NCI-H510A (cell line): ENCODE measurements around the gene MAGEA11.
"Not testable (repeated sequence)": the region's sequence is repeated elsewhere in the genome, so short reads cannot be mapped to it uniquely, and the experiment has no call there.

Source experiments
- DNase-seq: peaks from one replicate; lab custom pipeline; 2025; lab: John Stamatoyannopoulos, UW

The MAGEA11 gene

DNA sequence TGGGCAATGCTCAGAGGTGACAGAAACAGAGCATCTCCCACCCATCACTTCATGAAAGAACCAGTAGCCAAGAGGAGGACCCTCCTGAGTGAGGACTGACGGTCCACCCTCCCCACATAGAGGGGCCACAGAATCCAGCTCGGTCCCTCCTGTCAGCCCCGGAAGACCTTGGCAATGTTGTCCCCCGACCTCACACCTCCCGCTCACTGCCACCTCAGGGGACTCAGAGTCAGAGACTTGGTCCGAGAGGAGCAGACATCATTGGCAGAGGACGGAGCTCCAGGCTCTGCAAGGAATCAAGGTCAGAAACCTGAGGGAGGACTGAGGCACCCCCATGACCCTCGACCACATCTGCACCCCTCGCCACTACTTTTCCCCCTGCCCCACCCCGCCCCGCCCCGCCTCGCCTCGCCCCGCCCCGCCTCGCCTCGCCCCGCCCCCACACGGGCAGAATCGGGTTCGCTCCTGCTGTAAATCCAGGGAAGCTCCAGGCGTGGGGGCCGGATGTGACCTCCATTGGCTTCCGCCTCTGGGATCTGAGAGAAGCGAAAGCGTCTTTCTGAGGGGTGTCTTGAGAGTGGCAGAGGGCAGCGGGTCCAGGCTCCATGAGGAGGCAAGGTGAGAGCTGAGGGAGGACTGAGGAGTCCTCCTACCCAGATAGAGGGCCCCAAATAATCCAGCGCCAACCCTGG lies at the start of gene MAGEA11:
TSS of gene MAGEA11 (plus strand) at position 516 of the 692 bp plus-strand sequence. CDS start 1,100 bp downstream, outside the sequence.
- no peak for DNase-seq

GRCh38 chrX:149675088-149675487 lies 36.8 kb upstream of the MAGEA11 start:
- not testable (repeated sequence) for DNase-seq

- not testable (repeated sequence) for DNase-seq
These were observed 36.3 kb upstream of the MAGEA11 start for GRCh38 chrX:149675554-149675953.

GRCh38 chrX:149679164-149679678 lies 32.6 kb upstream of the MAGEA11 start:
- not testable (repeated sequence) for DNase-seq

- no peak for DNase-seq
These were observed 30.7 kb upstream of the MAGEA11 start for GRCh38 chrX:149681182-149681581.

GRCh38 chrX:149682031-149682430 lies 29.8 kb upstream of the MAGEA11 start:
- DNase-seq = no peak

DNA sequence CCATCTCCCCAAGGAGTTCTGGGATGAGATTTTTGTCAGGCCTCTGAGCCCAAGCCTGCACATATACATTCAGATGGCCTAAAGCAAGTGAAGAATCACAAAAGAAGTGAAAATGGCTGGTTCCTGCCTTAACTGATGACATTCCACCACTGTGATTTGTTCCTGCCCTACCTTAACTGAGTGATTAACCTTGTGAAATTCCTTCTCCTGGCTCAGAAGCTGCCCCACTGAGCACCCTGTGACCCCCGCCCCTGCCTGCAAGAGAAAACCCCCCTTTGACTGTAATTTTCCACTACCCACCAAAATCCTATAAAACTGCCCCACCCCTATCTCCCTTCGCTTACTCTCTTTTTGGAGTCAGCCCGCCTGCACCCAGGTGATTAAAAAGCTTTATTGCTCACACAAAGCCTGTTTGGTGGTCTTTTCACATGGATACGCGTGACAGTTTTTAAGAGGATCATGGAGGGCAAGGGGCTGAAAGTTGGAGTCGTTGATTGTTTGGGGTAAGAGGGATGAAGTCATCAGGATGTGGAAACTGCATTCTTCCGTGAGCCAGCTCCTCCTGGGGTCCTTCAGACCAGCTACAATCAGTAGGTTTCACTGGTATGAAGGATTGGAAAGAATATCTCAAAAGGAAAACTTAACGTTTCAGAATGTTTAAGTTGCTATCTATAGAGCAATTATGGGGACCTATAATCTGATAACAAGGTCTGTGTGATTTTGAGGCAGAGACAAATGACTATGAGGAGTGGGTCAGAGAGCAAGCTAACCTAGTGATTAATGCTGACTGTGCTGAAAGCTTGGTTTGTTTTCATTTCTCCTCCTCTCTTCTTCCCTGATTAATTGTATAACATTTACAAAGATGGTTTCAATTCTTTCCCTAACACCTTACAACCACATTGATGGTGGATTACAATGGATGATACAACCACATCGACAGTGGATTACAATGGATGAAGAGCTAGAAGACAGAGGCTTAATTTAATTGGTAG lies 28.6 kb upstream of the MAGEA11 start:
- DNase-seq = no peak

DNA sequence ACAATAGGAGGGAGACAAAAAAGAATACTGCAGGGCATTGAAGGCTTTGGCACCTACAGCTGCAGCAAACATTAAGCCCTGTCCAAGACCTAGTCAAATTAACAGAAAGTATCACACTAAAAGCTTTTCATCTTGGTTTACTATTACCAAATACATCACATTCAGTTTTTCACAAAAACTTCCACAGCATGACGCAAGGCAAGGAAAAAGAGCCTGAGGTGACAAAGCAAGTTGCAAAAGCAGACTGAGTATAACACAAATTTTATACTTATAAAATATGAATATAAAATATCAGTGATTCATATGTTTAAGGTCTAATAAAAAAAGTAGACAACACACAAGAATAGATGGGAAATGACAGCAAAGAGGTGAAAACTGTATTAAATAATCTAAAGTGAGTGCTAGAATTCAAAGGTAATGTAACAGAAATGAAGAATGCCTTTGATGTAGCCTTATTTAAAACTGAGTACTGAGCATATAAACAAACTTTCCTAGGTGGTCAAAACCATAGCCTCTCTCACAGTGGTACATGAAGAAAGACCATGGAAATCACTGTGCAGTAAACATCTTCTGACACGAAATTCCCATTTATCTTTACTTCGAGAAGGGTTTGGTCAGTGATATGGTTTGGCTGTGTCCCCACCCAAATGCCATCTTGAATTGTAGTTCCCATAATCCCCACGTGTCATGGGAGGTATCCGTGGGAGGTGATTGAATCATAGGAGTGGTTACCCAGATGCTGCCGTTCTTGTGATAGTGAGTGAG lies 27.7 kb upstream of the MAGEA11 start:
- no peak for DNase-seq

DNA sequence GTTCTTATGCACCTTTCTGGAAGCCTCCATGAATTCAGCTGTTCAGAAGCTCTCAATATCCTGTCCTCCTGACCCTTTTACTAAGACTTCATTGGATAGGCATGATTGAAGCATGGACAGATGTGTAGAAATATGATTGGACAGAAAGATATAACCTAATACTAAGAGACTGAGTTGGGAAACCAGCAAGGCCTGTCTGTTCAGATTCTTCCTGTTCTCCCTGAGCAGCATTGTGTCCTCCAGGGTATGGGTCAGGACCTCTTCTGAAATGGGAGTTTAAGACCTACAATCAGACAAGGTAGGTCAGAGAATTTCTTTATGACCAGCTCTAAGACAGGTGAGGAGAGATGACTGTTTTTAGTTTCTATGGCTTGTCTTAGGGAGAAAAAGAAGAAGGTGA lies 23.9 kb upstream of the MAGEA11 start:
- no peak for DNase-seq

GRCh38 chrX:149688552-149688951 lies 23.3 kb upstream of the MAGEA11 start:
- no peak for DNase-seq

DNA sequence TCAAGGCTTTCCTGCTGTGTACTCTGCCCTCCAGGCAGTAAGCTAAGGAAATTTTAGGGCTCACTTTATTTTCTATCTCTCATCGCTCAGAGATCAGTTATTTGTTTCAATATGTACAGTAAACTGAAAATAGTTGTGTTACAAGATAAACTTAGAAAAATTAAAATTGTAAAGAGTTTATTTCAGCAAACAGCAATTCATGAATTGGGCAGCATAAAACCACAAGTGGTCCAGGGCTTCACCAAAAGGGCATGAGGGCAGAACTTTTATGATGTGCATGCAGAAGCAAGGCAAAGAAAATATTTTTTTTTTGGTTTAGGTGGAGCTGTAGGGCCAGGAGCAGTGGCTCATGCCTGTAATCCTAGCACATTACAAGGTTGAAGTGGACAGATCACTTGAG lies 20.1 kb upstream of the MAGEA11 start:
- DNase-seq = no peak

GRCh38 chrX:149692686-149693272 lies 19.1 kb upstream of the MAGEA11 start:
- DNase-seq = not testable (repeated sequence)

DNA sequence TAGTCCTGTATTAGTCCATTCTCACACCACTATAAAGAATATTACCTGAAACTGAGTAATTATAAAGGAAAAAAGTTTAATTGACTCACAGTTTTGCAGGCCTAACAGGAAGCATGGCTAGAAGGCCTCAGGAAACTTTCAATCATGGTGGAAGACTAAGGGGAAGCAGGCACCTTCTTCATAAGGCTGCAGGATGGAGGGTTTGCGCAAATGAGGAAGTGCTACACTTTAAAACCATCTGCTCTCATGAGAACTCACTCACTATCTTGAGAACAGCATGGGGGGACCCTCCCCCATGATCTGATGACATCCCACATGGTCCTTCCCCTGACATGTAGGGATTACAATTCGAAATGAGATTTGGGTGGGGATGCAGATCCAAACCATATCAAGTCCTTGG lies 12.1 kb upstream of the MAGEA11 start:
- DNase-seq = no peak

- DNase-seq = no peak
These were observed 7.2 kb upstream of the MAGEA11 start for GRCh38 chrX:149704664-149705063.

- no peak for DNase-seq
These were observed 4.5 kb upstream of the MAGEA11 start for GRCh38 chrX:149707147-149707901.

DNA sequence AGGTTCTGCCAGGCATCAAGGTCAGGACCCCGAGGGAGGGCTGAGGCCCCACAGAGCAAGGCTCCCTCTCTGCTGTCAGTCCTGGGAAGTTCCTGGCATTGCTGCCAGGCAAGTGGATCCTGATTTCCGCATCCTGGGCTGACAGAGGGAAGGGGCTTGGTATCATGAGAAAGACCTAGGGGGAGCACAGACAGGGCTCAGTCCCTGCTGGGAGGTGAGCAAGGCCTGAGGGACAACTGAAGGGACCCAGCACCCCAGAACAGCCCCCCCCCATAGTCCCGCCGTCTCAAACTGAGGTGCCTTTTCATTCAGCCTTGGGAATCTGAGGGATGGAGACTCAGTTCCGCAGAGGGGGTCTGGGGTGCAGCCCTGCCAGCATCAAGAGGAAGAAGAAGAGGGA lies 971 bp downstream of the MAGEA11 start:
- DNase-seq = no peak

DNA sequence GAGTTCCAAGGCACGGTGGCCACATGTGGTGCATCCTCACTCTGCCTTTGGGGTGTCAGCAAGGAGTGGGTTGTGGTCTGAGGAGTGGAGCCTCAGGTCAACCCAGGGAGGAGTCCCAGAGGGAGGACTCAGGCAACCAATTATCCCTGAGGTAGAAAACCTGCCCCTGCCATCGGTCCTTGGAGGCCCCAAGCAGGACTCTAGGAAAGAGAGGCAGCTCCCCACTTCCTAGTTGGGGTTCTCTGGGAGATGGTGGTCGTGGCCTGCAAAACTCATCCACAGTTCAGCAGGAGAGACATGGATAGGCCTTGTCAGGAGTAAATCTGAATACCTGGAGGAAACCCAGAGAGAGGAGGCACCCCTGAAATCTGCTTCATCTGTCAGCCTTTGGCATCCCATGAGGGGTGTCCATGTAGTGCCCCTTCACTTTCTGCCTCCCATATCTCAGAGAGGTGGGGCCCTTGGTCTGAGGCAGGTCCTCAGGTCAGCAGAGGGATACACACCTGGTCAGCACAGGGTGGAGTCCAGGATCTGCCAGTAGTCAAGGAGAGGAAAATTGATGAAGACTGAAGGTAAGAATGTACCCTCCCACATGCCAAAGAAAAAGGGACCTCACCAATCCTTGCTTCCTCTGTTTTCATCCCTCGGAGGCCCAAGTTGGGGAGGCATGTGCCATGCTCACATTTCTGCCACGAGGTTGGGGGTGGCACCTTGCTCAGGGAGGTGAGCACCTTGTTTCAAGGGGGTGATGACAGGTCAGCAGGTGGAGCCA lies 1.6 kb downstream of the MAGEA11 start:
- DNase-seq = no peak

GRCh38 chrX:149715468-149715867 lies 3.6 kb downstream of the MAGEA11 start:
- DNase-seq = no peak

DNA sequence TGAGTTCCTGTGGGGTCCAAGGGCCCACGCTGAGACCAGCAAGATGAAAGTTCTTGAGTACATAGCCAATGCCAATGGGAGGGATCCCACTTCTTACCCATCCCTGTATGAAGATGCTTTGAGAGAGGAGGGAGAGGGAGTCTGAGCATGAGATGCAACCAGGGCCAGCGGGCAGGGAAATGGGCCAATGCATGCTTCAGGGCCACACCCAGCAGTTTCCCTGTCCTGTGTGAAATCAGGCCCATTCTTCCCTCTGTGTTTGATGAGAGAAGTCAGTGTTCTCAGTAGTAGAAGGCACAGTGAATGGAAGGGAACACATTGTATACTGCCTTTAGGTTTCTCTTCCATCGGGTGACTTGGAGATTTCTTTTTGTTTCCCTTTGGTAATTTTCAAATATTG lies 4.8 kb downstream of the MAGEA11 start:
- no peak for DNase-seq

- no peak for DNase-seq
These were observed 5.9 kb downstream of the MAGEA11 start for GRCh38 chrX:149717803-149718202.
